ENCODE data around the gene MTERF2.
A peak's percentile ranks its signal among the peaks of the same experiment; 100 is the strongest.
"Not testable (repeated sequence)": the region's sequence is repeated elsewhere in the genome, so short reads cannot be mapped to it uniquely, and the experiment has no call there.

MTERF2 gene, protein sequence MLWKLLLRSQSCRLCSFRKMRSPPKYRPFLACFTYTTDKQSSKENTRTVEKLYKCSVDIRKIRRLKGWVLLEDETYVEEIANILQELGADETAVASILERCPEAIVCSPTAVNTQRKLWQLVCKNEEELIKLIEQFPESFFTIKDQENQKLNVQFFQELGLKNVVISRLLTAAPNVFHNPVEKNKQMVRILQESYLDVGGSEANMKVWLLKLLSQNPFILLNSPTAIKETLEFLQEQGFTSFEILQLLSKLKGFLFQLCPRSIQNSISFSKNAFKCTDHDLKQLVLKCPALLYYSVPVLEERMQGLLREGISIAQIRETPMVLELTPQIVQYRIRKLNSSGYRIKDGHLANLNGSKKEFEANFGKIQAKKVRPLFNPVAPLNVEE

DNA sequence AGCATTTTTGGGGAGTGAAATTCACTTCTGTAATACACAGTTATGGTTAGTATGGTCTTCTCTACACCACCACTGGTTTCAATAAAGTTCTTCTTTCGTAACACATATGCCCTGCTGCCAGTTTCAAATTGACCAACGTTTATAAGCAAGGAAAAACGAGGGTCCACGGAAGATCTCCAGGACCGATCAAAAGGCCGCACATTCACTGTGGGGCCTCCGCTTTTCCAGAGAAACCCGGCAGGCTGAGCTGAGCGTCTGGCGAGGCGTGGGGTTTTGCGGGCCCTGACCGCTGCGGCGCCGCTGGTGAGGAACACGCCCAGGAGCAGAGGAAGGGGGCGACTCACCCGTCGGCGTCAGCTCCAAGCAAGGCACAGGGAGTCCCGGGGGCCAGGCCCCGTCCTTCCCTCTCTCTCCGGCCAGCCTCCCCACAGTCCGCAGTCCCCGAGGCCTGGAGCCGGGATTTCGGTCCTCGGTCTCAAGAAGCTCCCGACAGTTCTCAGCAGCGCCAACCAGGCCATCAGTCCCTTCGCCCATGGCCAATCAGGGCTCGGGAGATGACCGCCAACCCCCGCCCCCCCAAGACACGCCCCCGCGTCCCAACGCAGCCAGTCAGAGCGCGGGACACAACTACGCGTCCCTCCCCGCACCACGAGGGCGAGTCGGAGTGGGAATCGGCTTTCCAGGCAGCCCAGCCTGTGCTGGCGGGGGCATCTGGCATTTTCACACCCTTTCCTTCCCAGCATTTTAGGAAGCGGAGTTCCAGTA is at the start of gene MTERF2:
Gene MTERF2 (minus strand): TSS at position 522 of the 765 bp plus-strand sequence. CDS start 8,432 bp downstream, outside the sequence.
- H3K9ac ChIP-seq (ENCODE audit: low read length), result peak within 1 kb of the TSS; percentile 76
- no peaks in the 10 kb centered on the region for H3K27me3 ChIP-seq (ENCODE audit: control insufficient read depth, insufficient read depth, low read length)
- H3K27ac ChIP-seq (ENCODE audit: low read depth, low read length), result peak within 1 kb of the TSS; percentile 91
- peaks cover 11% of the 10 kb centered on the region for H3K4me1 ChIP-seq (ENCODE audit: control insufficient read depth, insufficient read depth, low read length)
- peaks cover 3% of the 10 kb centered on the region for H3K36me3 ChIP-seq (ENCODE audit: control insufficient read depth, insufficient read depth, low read length)
- H3K4me3 ChIP-seq (ENCODE audit: low read length), result peak within 1 kb of the TSS; percentile 92

DNA sequence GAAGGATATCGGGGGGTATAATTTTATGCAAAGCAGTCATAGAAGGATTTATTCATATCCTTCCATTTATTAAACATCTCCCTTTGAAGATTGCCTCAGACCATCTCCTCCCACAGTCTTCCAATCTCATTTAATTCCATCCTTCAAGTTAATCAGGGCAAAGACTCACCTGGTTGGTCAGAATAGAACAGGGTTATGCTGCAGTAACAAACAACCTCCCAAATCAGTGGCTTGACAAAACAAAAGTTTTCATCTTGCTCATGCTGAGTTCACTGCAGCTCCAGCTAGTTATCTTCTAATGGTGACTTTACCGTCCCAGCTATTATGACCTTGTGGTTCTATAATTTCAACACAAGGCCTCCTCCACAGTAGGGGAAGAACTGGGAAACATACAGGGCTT is 48.8 kb upstream of the MTERF2 start:
- Histone ChIP-seq H3K27ac (ENCODE audit: low read depth, low read length) (no peak overlapping the region), H3K36me3 (ENCODE audit: control insufficient read depth, insufficient read depth, low read length) (no peaks in the 10 kb centered on the region), H3K4me1 (ENCODE audit: control insufficient read depth, insufficient read depth, low read length) (no peaks in the 10 kb centered on the region), H3K27me3 (ENCODE audit: control insufficient read depth, insufficient read depth, low read length) (no peaks in the 10 kb centered on the region), H3K4me3 (ENCODE audit: low read length) (no peak overlapping the region), H3K9ac (ENCODE audit: low read length) (no peak overlapping the region)

DNA sequence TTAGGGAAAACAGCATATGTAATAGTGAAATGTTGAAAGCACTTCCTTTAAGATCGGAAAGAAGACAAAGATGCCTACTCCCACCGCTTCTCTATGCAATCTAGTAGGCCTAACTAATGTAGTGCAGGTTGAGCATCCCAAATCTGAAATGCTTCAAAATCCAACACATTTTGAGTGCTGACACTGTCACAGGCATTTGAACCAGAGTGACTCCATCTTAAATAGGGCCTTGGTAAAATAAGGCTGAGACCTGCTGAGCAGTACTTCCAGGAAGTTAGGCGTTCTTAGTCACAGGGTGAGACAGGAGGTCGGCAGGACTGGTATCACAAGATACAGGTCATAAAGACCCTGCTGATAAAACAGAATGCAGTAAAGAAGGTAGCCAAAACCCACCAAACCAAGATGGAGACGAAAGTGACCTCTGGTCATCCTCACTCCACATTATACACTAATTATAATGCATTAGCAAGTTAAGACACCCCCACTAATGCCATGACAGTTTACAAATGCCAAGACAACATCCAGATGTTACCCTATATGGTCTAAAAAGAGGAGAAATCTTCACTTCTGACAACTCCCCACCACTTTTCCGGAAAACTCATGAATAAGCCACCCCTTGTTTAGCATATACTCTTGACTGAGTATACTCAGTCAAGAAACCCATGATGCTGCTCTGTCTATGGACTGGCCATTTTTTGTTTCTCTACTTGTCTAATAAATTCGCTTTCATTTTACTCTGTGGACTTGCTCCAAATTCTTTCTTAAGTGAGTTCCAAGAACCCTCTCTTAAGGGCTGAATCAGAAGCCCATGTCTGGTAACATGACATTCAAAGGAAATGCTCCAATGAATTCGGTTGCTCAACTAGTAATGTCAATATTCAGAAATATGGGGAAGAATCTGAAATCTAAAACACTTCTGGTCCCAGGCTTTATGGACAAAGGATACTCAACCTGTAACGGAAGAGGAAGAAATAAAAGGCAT is 47.1 kb upstream of the MTERF2 start:
- Histone ChIP-seq H3K4me1 (ENCODE audit: control insufficient read depth, insufficient read depth, low read length) (peaks cover 2% of the 10 kb centered on the region), H3K36me3 (ENCODE audit: control insufficient read depth, insufficient read depth, low read length) (no peaks in the 10 kb centered on the region), H3K4me3 (ENCODE audit: low read length) (no peak overlapping the region), H3K27ac (ENCODE audit: low read depth, low read length) (no peak overlapping the region), H3K27me3 (ENCODE audit: control insufficient read depth, insufficient read depth, low read length) (no peaks in the 10 kb centered on the region), H3K9ac (ENCODE audit: low read length) (no peak overlapping the region)

DNA sequence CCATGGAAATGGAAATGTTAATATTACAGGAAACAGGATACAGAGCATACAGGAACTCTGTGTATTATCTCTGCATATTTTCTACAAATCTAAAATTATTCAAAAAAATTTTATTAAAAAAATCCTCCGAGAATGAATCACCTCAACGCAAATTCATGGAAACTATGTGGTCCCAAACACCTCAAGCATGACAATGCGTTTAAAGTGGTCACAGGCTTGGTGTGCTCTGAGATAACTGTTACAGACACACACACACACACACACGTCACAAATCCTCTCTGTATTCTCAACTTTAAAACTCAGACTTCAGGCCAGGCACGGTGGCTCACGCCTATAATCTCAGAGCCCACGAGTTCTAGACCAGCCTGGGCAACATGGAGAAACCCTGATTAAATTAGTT is 45.3 kb upstream of the MTERF2 start:
- no peaks in the 10 kb centered on the region for H3K27me3 ChIP-seq (ENCODE audit: control insufficient read depth, insufficient read depth, low read length)
- no peak overlapping the region for H3K9ac ChIP-seq (ENCODE audit: low read length)
- peaks cover 12% of the 10 kb centered on the region for H3K4me1 ChIP-seq (ENCODE audit: control insufficient read depth, insufficient read depth, low read length)
- no peaks in the 10 kb centered on the region for H3K36me3 ChIP-seq (ENCODE audit: control insufficient read depth, insufficient read depth, low read length)
- no peak overlapping the region for H3K27ac ChIP-seq (ENCODE audit: low read depth, low read length)
- H3K4me3 ChIP-seq (ENCODE audit: low read length), result no peak overlapping the region

DNA sequence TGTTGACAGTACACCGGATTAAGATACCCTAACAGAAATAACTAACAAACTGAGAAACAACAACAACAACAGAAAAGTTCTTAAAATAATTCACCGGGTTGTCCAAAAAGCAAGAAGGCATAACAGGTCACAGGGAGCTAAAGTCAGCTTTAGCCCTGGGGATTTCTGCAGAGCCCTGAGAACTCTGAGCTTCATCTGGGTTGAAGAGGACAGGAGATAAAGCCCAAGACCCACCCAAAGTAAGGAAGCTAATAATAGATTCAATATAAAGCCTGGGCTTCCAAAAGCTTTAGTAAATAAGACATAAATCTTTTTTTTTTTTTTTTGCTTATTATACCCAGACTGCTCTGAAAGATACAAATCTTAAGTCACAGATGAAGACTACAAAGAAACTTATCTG is 44.1 kb upstream of the MTERF2 start:
- Histone ChIP-seq H3K4me3 (ENCODE audit: low read length) (no peak overlapping the region), H3K36me3 (ENCODE audit: control insufficient read depth, insufficient read depth, low read length) (no peaks in the 10 kb centered on the region), H3K9ac (ENCODE audit: low read length) (no peak overlapping the region), H3K27ac (ENCODE audit: low read depth, low read length) (no peak overlapping the region), H3K27me3 (ENCODE audit: control insufficient read depth, insufficient read depth, low read length) (no peaks in the 10 kb centered on the region), H3K4me1 (ENCODE audit: control insufficient read depth, insufficient read depth, low read length) (peaks cover 23% of the 10 kb centered on the region)

DNA sequence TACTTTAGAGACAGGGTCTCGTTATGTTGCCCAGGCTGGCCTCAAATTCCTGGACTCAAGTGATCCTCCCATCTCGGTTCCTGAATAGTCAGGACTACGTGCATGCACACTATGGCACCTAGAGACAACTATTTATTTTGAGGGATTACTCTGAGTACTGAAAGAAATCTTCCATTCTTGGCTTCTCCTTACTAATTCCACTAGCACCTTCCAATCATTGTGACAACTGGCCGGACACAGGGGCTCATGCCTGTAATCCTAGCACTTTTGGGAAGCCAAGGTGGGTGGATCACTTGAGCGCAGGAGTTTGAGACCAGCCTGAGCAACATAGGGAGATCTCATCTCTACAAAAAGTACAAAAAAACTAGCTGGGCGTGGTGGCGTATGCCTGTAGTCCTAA is 42.1 kb upstream of the MTERF2 start:
- Histone ChIP-seq H3K9ac (ENCODE audit: low read length) (no peak overlapping the region), H3K27me3 (ENCODE audit: control insufficient read depth, insufficient read depth, low read length) (no peaks in the 10 kb centered on the region), H3K4me1 (ENCODE audit: control insufficient read depth, insufficient read depth, low read length) (peaks cover 24% of the 10 kb centered on the region), H3K4me3 (ENCODE audit: low read length) (no peak overlapping the region), H3K36me3 (ENCODE audit: control insufficient read depth, insufficient read depth, low read length) (no peaks in the 10 kb centered on the region), H3K27ac (ENCODE audit: low read depth, low read length) (peak overlapping the region; percentile 92)

DNA sequence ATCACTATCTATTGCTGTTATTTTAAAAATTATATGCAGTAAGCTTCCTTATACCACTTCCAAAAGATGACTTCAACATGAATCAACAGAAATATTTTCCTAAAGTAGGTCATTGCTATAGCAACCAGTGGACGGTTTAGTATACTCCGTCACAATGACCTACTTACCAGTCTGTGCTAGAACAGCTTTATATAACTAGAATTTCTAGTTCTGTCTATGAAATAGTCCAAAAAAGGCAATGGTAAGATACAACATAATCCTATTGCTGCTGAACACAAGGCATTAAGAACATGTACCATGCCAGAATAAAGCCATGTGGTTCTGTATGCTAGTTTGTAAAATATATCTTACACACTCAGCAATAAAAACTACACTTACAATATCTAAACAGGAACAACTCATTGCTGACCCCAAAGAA is 40.7 kb upstream of the MTERF2 start:
- H3K27me3 ChIP-seq (ENCODE audit: control insufficient read depth, insufficient read depth, low read length), result no peaks in the 10 kb centered on the region
- no peak overlapping the region for H3K9ac ChIP-seq (ENCODE audit: low read length)

DNA sequence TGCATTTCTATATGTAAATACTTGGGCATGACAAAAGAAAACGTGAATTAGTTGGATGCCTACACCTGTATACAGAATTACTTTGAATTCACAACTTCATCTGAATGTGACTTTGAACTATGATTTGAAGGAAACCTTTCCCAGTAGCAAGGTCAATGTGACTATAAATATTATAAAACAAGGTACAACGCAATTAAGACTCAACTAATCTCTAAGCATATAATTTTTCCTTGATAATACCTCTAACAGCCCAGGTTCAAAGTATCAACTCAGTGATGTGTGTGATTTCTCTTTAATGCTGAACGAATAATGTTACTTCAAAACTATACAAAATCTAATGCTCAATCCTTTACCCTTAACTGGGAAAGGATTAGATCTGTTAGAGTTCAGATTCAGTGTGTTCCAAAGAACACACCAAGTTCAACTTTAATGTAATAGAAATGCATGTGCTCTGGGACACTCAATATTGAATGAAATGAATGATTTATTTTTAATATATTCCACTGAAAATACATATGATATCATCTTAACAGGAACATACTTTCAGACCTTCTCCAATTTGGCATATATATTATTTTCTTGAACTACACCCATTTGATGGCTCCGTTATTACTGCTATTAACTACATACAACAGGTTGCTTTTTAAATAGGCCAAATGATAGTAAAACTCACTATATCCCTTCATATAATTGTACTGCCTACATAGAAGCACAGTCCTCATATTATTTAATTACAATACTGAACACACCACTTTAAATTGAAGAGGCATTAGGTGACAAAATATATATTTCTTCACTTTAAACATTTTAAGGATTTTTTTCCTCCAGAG is 40.1 kb upstream of the MTERF2 start:
- Histone ChIP-seq H3K27me3 (ENCODE audit: control insufficient read depth, insufficient read depth, low read length) (no peaks in the 10 kb centered on the region), H3K27ac (ENCODE audit: low read depth, low read length) (peak overlapping the region; percentile 92), H3K4me3 (ENCODE audit: low read length) (no peak overlapping the region), H3K4me1 (ENCODE audit: control insufficient read depth, insufficient read depth, low read length) (peaks cover 24% of the 10 kb centered on the region), H3K36me3 (ENCODE audit: control insufficient read depth, insufficient read depth, low read length) (no peaks in the 10 kb centered on the region), H3K9ac (ENCODE audit: low read length) (no peak overlapping the region)

More for the DNA sequence above, 40.7 kb upstream of the MTERF2 start:
- Histone ChIP-seq H3K4me3 (ENCODE audit: low read length) (no peak overlapping the region), H3K36me3 (ENCODE audit: control insufficient read depth, insufficient read depth, low read length) (no peaks in the 10 kb centered on the region), H3K27ac (ENCODE audit: low read depth, low read length) (peak overlapping the region; percentile 92), H3K4me1 (ENCODE audit: control insufficient read depth, insufficient read depth, low read length) (peaks cover 24% of the 10 kb centered on the region)

DNA sequence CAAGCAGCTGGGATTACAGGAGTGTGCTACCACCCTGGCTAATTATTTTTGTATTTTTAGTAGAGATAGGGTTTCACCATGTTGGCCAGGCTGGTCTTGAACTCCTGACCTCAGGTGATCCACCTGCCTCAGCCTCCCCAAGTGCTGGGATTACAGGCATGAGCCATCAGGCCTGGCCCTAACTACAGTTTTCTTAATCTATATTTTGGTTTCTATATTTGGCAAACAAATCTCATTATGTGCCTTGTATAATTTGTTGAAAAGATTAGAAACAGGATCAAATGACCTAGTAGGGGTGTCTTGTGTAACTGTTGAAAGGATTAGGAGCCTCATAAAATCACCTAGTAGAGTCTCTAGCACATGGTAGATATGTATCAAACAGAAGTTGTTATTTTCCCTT is 39.4 kb upstream of the MTERF2 start:
- peaks cover 24% of the 10 kb centered on the region for H3K4me1 ChIP-seq (ENCODE audit: control insufficient read depth, insufficient read depth, low read length)
- not testable (repeated sequence) for H3K36me3 ChIP-seq (ENCODE audit: control insufficient read depth, insufficient read depth, low read length); H3K9ac ChIP-seq (ENCODE audit: low read length); H3K27me3 ChIP-seq (ENCODE audit: control insufficient read depth, insufficient read depth, low read length); H3K4me3 ChIP-seq (ENCODE audit: low read length)
- peak overlapping the region; percentile 92 for H3K27ac ChIP-seq (ENCODE audit: low read depth, low read length)

DNA sequence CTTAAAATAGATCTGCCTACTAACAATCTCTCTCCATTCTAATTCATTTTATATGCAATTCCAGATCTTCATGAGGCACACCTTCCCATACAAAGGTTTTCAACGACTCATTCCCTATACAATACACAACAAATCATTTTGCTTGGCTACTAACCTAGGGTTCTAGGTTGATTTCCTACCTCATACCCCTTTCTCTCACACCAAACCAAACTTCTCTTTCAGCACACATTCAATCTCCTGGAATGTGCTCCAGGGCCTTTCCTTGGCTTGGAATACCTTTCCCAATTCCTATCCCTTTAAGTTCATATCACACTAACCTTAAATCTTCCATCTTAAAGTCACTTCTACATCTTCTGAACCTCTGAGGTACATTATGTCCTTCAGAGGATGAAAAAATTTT is 38.7 kb upstream of the MTERF2 start:
- Histone ChIP-seq H3K27ac (ENCODE audit: low read depth, low read length) (peak overlapping the region; percentile 61), H3K36me3 (ENCODE audit: control insufficient read depth, insufficient read depth, low read length) (no peaks in the 10 kb centered on the region), H3K9ac (ENCODE audit: low read length) (no peak overlapping the region), H3K4me1 (ENCODE audit: control insufficient read depth, insufficient read depth, low read length) (peaks cover 24% of the 10 kb centered on the region), H3K4me3 (ENCODE audit: low read length) (no peak overlapping the region), H3K27me3 (ENCODE audit: control insufficient read depth, insufficient read depth, low read length) (no peaks in the 10 kb centered on the region)

DNA sequence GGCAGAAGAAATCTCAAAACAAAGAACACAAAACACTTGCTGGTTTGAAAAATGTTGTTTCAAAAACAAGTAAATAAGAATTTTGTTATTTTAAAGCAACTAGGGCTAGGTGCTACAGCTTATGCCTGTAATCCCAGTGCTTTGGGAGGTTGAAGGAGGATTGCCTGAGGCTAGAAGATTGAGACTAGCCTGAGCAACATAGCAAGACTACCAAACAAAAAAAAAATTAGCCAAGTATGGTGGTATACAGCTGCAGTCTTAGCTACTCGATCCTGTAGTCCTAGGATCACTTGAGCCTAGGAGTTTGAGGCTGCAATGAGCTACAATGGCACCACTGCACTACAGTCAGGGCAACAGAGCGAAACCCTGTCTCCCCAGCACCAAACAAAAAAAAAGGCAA is 32.6 kb upstream of the MTERF2 start:
- Histone ChIP-seq H3K36me3 (ENCODE audit: control insufficient read depth, insufficient read depth, low read length) (no peaks in the 10 kb centered on the region), H3K4me1 (ENCODE audit: control insufficient read depth, insufficient read depth, low read length) (no peaks in the 10 kb centered on the region), H3K9ac (ENCODE audit: low read length) (no peak overlapping the region), H3K27me3 (ENCODE audit: control insufficient read depth, insufficient read depth, low read length) (no peaks in the 10 kb centered on the region), H3K4me3 (ENCODE audit: low read length) (no peak overlapping the region), H3K27ac (ENCODE audit: low read depth, low read length) (no peak overlapping the region)

All from rectal smooth muscle tissue (tissue), 1 donor.